Activated naive CD8-positive, alpha-beta T cell treated with anti-CD3 and anti-CD28 coated beads, Interleukin-2, amount 10 ng/mL, durations not matched to agents 7 days and 5 days (primary cell): Measurements from ENCODE around the gene ZNF185. TPM values are rescaled to one million over a fixed set of nuclear protein-coding genes. Genes with fewer than 3 reads are reported as not detected.

Source experiments
- ATAC-seq: fragments of 150-1000 bp; cut with Tn5 transposase; one replicate; pipeline ENCODE4 v1.10.0; 2021; ENCODE audit warnings: low read depth, moderate library complexity
- POLR2A ChIA-PET: fragments of 350-600 bp; sonication (Branson Sonifier 250); formaldehyde crosslinking; loops from one replicate; lab custom pipeline; 2021; ENCODE audit warnings: antibody characterized with exemption; lab: Charles Lee
- DNase-seq: peaks from one replicate; pipeline ENCODE4 v3.0.0; 2021
- H3K27ac Mint-ChIP-seq: one replicate; pipeline ENCODE4 v1.8.0; 2022; ENCODE audit warnings: mild to moderate bottlenecking, mixed read lengths
- H3K27me3 Mint-ChIP-seq: one replicate; pipeline ENCODE4 v1.8.0; 2022; ENCODE audit warnings: mild to moderate bottlenecking, moderate library complexity, mixed read lengths
- H3K36me3 Mint-ChIP-seq: one replicate; pipeline ENCODE4 v1.8.0; 2021; ENCODE audit warnings: mild to moderate bottlenecking, mixed read lengths
- H3K4me1 Mint-ChIP-seq: one replicate; pipeline ENCODE4 v1.8.0; 2021; ENCODE audit warnings: mixed read lengths
- H3K4me3 Mint-ChIP-seq: one replicate; pipeline ENCODE4 v1.8.0; 2022; ENCODE audit warnings: mild to moderate bottlenecking, moderate library complexity, mixed read lengths
- H3K9me3 Mint-ChIP-seq: one replicate; pipeline ENCODE4 v1.8.0; 2021; ENCODE audit warnings: mixed read lengths
- total RNA-seq, 2 experiments: library from RNA; stranded (reverse); gene quantifications; one replicate each; pipeline ENCODE4 v1.2.3, GENCODE V29; 2021

The ZNF185 gene
- total RNA-seq, 2 experiments from 2014 or later, result 1.6 to 1.9 TPM

DNA sequence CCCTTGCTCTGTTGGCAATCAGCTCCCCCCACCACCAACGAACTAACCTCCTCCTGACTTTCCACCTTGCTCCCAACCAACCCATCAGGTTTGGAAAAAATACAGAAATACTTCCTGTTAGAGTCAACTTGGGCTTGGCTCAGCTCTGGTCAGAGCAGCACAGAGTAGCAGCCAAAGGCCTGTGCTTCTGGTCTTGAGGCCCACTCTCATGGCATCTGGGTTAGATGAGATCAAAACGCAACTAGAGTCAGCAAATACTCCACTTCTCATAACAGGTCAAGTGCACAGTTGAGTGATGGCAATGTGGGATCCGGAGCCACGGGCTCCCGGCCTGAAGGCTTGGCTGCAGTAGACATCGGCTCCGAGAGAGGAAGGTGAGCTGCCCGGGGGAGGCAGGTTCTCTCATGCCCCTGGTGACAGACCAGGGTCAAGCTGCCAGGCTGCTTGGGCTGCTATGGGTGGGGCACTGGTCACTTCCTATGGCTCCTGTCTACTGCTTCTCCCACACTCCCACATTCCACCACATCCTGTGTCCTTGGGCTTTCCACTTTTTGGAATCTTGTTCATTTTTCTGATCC lies 34.8 kb downstream of the ZNF185 start:
- Mint-ChIP-seq H3K4me1 (no peaks in the 10 kb centered on the region), H3K4me3 (no peak overlapping the region), H3K9me3 (no peaks in the 10 kb centered on the region), H3K27ac (no peak overlapping the region), H3K27me3 (no peaks in the 10 kb centered on the region), H3K36me3 (no peaks in the 10 kb centered on the region)
- ATAC-seq (no peak), DNase-seq (no peak)
- POLR2A ChIA-PET, result no interaction called here

GRCh38 chrX:152936306-152936705 lies 38.4 kb downstream of the ZNF185 start:
- no peak overlapping the region for H3K27ac Mint-ChIP-seq
- no peaks in the 10 kb centered on the region for H3K36me3 Mint-ChIP-seq
- H3K27me3 Mint-ChIP-seq, result no peaks in the 10 kb centered on the region
- POLR2A ChIA-PET, result no interaction called here
- H3K9me3 Mint-ChIP-seq, result no peaks in the 10 kb centered on the region
- H3K4me1 Mint-ChIP-seq, result peaks cover 2% of the 10 kb centered on the region
- ATAC-seq (no peak), DNase-seq (no peak)
- no peak overlapping the region for H3K4me3 Mint-ChIP-seq

DNA sequence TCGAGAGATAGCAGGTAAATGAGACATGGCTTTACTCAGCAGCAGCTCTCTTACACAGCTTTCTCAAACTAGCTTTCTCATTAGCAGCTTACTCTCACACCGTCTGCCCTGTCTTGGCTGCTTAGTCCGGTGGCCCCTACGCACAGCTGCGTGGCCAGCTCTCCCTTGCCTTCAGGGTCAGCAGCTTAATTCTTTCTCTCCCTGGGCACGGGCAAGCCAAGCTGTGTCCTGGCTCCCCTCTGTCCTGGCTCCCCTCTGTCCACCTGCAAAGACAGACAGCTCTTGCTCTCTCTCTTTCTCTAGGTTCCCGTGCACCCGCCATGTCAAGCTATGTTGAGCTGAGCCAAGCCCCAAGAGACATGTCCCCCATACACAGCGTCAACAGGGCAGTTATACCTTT lies 39.4 kb downstream of the ZNF185 start:
- H3K27ac Mint-ChIP-seq, result no peak overlapping the region
- no peaks in the 10 kb centered on the region for H3K9me3 Mint-ChIP-seq
- no peaks in the 10 kb centered on the region for H3K36me3 Mint-ChIP-seq
- peaks cover 4% of the 10 kb centered on the region for H3K4me1 Mint-ChIP-seq
- no peak for ATAC-seq
- H3K4me3 Mint-ChIP-seq, result no peak overlapping the region
- POLR2A ChIA-PET, result no interaction called here
- no peaks in the 10 kb centered on the region for H3K27me3 Mint-ChIP-seq
- DNase-seq, result no peak

DNA sequence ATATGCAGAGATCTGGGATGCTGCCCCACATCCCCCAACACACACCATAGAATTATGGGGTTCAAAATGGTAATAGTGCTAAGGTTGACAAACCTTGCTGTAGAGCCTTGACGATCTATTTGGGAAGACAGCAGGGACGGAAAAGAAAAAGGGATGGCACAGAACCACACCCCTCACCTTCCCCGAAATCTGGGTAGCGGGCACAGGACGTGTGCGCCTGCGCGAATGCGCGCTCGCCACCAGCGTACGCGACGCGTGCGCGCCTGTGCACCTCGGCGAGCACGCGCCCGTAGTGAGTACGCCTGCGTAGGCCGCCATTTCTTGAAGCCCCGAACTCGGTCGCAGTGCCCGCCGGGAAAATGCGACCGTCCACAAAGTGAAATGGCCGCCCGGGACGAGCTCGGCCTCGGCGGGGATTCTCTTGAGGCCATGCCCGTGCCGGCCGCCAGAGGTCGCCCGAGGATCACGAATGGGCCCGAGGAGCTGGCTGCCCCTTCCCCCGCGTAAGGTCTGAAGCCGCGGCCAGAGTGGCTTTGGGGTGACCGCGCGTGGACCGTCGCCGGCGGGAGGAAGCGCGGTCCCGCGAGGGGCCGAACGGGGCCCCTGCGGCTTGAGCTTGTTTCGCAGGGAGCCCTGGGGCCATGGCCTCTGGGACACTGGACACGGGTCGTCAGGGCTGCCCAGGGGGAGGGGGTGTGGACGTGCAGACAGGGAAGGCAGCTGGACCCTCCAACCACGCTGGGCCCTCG lies 43.6 kb downstream of the ZNF185 start:
- H3K27ac Mint-ChIP-seq, result peak overlapping the region; percentile 75
- DNase-seq (peak; percentile 89), ATAC-seq (peak; percentile 98)
- H3K27me3 Mint-ChIP-seq, result no peaks in the 10 kb centered on the region
- H3K36me3 Mint-ChIP-seq, result no peaks in the 10 kb centered on the region
- H3K9me3 Mint-ChIP-seq, result no peaks in the 10 kb centered on the region
- peaks cover 4% of the 10 kb centered on the region for H3K4me1 Mint-ChIP-seq
- POLR2A ChIA-PET, result interaction anchor here (0.6 to 1.6 kb wide), 3 partner anchors 11 to 720 kb away, joined by 3 to 4 read pairs (median 3); no protein-coding TSS in a partner anchor
- H3K4me3 Mint-ChIP-seq, result peak overlapping the region; percentile 89

DNA sequence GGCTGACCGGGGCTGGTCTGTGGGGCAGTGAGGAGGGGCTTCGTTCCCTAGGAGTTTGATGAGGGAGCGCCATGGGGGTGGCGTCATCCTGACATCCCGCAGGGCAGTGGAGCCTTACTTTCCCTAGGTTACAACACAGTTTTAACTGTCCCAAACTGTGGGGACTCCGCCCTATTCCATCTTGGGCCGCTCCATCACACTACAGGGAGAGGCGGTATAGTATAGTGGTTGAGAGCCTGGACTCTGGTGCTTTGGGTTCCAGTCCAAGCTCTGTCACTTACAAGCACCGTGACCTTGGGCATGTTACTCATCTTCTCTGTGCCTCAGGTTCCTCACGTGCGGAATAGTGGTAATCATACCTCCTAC lies 44.2 kb downstream of the ZNF185 start:
- Mint-ChIP-seq H3K4me1 (peaks cover 4% of the 10 kb centered on the region), H3K36me3 (no peaks in the 10 kb centered on the region), H3K9me3 (no peaks in the 10 kb centered on the region), H3K27ac (peak overlapping the region; percentile 45), H3K4me3 (peak overlapping the region; percentile 89), H3K27me3 (no peaks in the 10 kb centered on the region)
- no peak for DNase-seq
- POLR2A ChIA-PET, result interaction anchor here (0.6 to 1.6 kb wide), 3 partner anchors 11 to 720 kb away, joined by 3 to 4 read pairs (median 3); no protein-coding TSS in a partner anchor
- ATAC-seq, result no peak

GRCh38 chrX:152943826-152944225 lies 46.0 kb downstream of the ZNF185 start:
- no peak for DNase-seq
- Mint-ChIP-seq H3K36me3 (no peaks in the 10 kb centered on the region), H3K4me1 (peaks cover 4% of the 10 kb centered on the region), H3K27me3 (no peaks in the 10 kb centered on the region), H3K27ac (no peak overlapping the region), H3K9me3 (no peaks in the 10 kb centered on the region), H3K4me3 (no peak overlapping the region)
- POLR2A ChIA-PET, result no interaction called here
- no peak for ATAC-seq

DNA sequence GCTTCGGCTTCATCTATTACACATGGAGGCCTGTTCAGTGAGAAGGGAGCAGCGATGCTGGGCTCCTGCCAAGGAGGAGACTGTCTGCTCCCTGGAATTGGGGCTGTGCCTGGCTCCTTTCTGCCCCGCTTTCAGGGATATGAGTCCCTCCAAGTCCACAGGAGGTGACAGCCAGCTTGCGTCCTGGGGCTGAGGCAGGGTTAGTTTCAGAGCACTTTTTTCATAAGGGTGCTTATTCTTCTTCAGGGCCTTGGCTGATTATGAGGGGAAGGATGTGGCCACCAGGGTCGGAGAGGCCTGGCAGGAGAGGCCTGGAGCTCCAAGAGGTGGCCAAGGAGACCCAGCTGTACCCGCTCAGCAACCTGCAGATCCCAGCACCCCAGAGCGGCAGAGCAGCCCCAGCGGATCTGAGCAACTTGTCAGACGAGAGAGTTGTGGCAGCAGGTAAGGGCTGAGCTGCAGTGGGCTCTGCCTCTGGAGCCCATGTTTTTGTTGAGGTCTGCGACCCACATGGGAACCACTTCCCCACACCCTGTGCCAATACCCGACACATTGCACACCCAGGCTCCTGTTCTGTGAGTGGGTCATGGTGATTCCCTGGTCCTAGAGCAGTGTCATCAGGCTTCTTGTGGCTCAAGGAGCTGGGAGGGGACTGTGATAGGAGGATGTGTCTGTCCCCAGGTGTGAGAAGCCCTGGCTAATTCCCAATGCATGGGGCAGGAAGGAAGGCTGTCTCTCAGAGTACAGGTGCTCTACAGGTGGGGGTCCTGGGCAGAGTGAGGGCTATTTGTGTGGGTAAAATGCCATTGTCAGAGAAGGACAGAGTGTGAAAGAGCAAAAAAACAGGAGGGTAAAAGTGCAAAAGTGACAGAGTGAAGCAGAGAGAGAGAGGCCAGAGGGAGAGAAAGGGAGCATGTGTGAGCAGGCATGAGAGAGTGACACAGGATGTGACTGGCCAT lies 47.4 kb downstream of the ZNF185 start:
- H3K27me3 Mint-ChIP-seq, result no peaks in the 10 kb centered on the region
- peaks cover 4% of the 10 kb centered on the region for H3K4me1 Mint-ChIP-seq
- ATAC-seq, result no peak
- H3K9me3 Mint-ChIP-seq, result no peaks in the 10 kb centered on the region
- no peak overlapping the region for H3K27ac Mint-ChIP-seq
- no peaks in the 10 kb centered on the region for H3K36me3 Mint-ChIP-seq
- no peak for DNase-seq
- POLR2A ChIA-PET, result interaction anchor here (0.7 kb wide), 1 partner anchor 689 kb away, joined by 3 read pairs; no protein-coding TSS in a partner anchor
- H3K4me3 Mint-ChIP-seq, result no peak overlapping the region

DNA sequence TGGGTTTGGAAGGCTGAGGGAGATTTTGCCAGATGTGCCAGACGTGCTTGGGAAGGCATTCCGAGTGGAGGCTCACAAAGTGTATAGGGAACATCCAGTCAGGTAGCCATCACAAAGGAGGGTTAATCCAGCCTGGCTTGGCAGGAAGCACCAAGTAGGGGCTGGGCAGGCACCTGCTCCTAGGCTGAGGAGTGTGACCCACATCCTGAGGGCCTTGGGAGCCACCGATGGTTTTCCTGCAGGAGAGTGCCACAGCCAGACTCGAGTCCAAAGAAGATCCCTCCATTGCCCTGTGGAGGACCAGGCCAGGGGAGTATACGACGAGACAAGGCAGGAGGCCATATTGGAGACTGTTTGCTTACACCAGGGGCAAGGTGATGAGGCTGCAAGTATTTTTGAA lies 48.8 kb downstream of the ZNF185 start:
- Mint-ChIP-seq H3K36me3 (no peaks in the 10 kb centered on the region), H3K27me3 (no peaks in the 10 kb centered on the region), H3K27ac (no peak overlapping the region), H3K4me3 (no peak overlapping the region), H3K4me1 (peaks cover 3% of the 10 kb centered on the region), H3K9me3 (no peaks in the 10 kb centered on the region)
- POLR2A ChIA-PET, result no interaction called here
- ATAC-seq (no peak), DNase-seq (no peak)

Other genes with a start within 250 kb of the ZNF185 start
- gene MAGEA3, start 199.3 kb upstream of the ZNF185 start, total RNA-seq, result not detected
- gene CSAG2, start 188.8 kb upstream of the ZNF185 start, total RNA-seq, result under 1 TPM in 1 of 2 experiments, not detected in 1; 0.61 TPM
- not detected for gene MAGEA2B, start 183.4 kb upstream of the ZNF185 start, total RNA-seq
- not detected for gene CSAG1, start 164.3 kb upstream of the ZNF185 start, total RNA-seq
- not detected for gene MAGEA12, start 164.3 kb upstream of the ZNF185 start, total RNA-seq
- not detected for gene MAGEA2, start 144.2 kb upstream of the ZNF185 start, total RNA-seq
- not detected for gene CSAG3, start 138.8 kb upstream of the ZNF185 start, total RNA-seq
- not detected for gene MAGEA6, start 128.4 kb upstream of the ZNF185 start, total RNA-seq
- gene CETN2, start 67.3 kb upstream of the ZNF185 start, total RNA-seq, result 1 to 10 TPM; 7.3 to 8.9 TPM
- gene NSDHL, start 67.0 kb upstream of the ZNF185 start, total RNA-seq, result 10 to 100 TPM; 11.4 to 13.8 TPM
- gene PNMA5, start 96.0 kb downstream of the ZNF185 start, total RNA-seq, result under 1 TPM; 0.17 TPM
- 1 to 10 TPM; 5.7 to 6.3 TPM for gene PNMA3, start 158.4 kb downstream of the ZNF185 start, total RNA-seq
- gene PNMA6A, start 174.4 kb downstream of the ZNF185 start, total RNA-seq, result under 1 TPM; 0.40 to 0.97 TPM